ENCODE data around the gene METTL16. TPM values are rescaled to one million over a fixed set of nuclear protein-coding genes. Genes with fewer than 3 reads are reported as not detected.

The METTL16 gene
- total and polyA plus RNA-seq, 10 donors: 17.1 to 38.2 (median 27.8) TPM

Small RNA genes within 50 kb of the gene (small RNA-seq; reads per million reads assigned to genes)
- gene AC006435.3: 0 reads per million in 4 donors
- 0 reads per million in 4 donors for gene AC006435.4
- gene AC006435.5: 0 reads per million in 4 donors

Other genes with a start within 250 kb of the METTL16 start
- gene SMG6, start 208.1 kb downstream of the METTL16 start, total RNA-seq: 10 to 100 TPM; 20.1 to 44.2 (median 34.1) TPM
- gene SMG6, start 208.1 kb downstream of the METTL16 start, polyA plus RNA-seq: 10 to 100 TPM in 2 of 3 donors, 1 to 10 TPM in 1; 9.7 to 14.3 (median 12.1) TPM
- gene SRR, start 207.9 kb downstream of the METTL16 start, total RNA-seq: 10 to 100 TPM in 2 of 7 donors, 1 to 10 TPM in 5; 4.0 to 16.2 (median 8.3) TPM
- 1 to 10 TPM; 3.5 to 5.7 (median 4.5) TPM for gene SRR, start 207.9 kb downstream of the METTL16 start, polyA plus RNA-seq
- 10 to 100 TPM; 17.7 to 30.4 (median 26.1) TPM for gene TSR1, start 175.4 kb downstream of the METTL16 start, total RNA-seq
- 10 to 100 TPM in 1 of 3 donors, 1 to 10 TPM in 2; 8.2 to 12.7 (median 9.2) TPM for gene TSR1, start 175.4 kb downstream of the METTL16 start, polyA plus RNA-seq
- 10 to 100 TPM; 53.6 to 90.4 (median 68.8) TPM for gene SGSM2, start 174.4 kb downstream of the METTL16 start, total RNA-seq
- gene SGSM2, start 174.4 kb downstream of the METTL16 start, polyA plus RNA-seq: 10 to 100 TPM; 30.7 to 83.8 (median 70.8) TPM
- gene MNT, start 110.8 kb downstream of the METTL16 start, total RNA-seq: 10 to 100 TPM; 18.9 to 38.5 (median 28.8) TPM
- 10 to 100 TPM in 1 of 3 donors, 1 to 10 TPM in 2; 2.8 to 11.1 (median 2.8) TPM for gene MNT, start 110.8 kb downstream of the METTL16 start, polyA plus RNA-seq
- gene PAFAH1B1, start 81.8 kb upstream of the METTL16 start, total RNA-seq: 100 to 1,000 TPM; 101 to 175 (median 117) TPM
- gene PAFAH1B1, start 81.8 kb upstream of the METTL16 start, polyA plus RNA-seq: 10 to 100 TPM; 20.8 to 34.5 (median 30.8) TPM
- 10 to 100 TPM; 37.9 to 82.6 (median 51.1) TPM for gene CLUH, start 199.9 kb upstream of the METTL16 start, total RNA-seq
- 10 to 100 TPM; 14.3 to 48.7 (median 26.5) TPM for gene CLUH, start 199.9 kb upstream of the METTL16 start, polyA plus RNA-seq
- gene CCDC92B, start 237.8 kb upstream of the METTL16 start, total RNA-seq: under 1 TPM in 4 of 7 donors, not detected in 3; 0.14 to 0.26 (median 0.22) TPM
- gene CCDC92B, start 237.8 kb upstream of the METTL16 start, polyA plus RNA-seq: under 1 TPM; 0.03 to 0.20 (median 0.06) TPM